H1 (cell line): Measurements from ENCODE around the gene MREG.

Experiments
- ATF2 ChIP-seq: IDR thresholded peaks from 2 replicates; pipeline ENCODE4 v1.6.1; 2012; ENCODE audit warnings: low read length, inconsistent platforms
- ATF3 ChIP-seq: IDR thresholded peaks from 2 replicates; pipeline ENCODE4 v1.6.1; 2011; ENCODE audit warnings: low read depth, mild to moderate bottlenecking, low read length; ENCODE audit not compliant: insufficient read depth
- CHD1 ChIP-seq: IDR thresholded peaks from 2 replicates; pipeline ENCODE4 v1.6.1; 2012; ENCODE audit warnings: low read depth, low read length, improper control_type of control experiment
- CREB1 ChIP-seq: IDR thresholded peaks from 2 replicates; pipeline ENCODE4 v1.6.1; 2012; ENCODE audit warnings: inconsistent platforms
- CTCF ChIP-seq, 3 experiments: IDR thresholded peaks; 1 replicate in 2 of 3; 2 replicates in 1 of 3; pipeline versions ENCODE4 v1.5.1 to v1.6.1; 2011; ENCODE audit warnings: low read length in 3 of 3, mild to moderate bottlenecking in 3 of 3, inconsistent platforms in 2 of 3, low read depth in 1 of 3, moderate library complexity in 1 of 3; ENCODE audit not compliant: insufficient read depth in 1 of 3; ENCODE audit errors: control extremely low read depth in 1 of 3
- EGR1 ChIP-seq: IDR thresholded peaks from 2 replicates; pipeline ENCODE4 v1.6.1; 2011; ENCODE audit warnings: low read depth, low read length, borderline replicate concordance
- EP300 ChIP-seq, 2 experiments: IDR thresholded peaks; 1 replicate in 1 of 2; 2 replicates in 1 of 2; pipeline ENCODE4 v1.6.1; 2011 to 2012; ENCODE audit warnings: low read depth in 2 of 2, low read length in 2 of 2, mild to moderate bottlenecking in 2 of 2, borderline replicate concordance in 1 of 2, inconsistent platforms in 1 of 2, moderate library complexity in 1 of 2
- NANOG ChIP-seq: IDR thresholded peaks from 2 replicates; pipeline ENCODE4 v1.6.1; 2011; ENCODE audit warnings: low read length, low read depth, mild to moderate bottlenecking, inconsistent platforms; ENCODE audit not compliant: insufficient read depth, poor library complexity, severe bottlenecking
- NRF1 ChIP-seq: IDR thresholded peaks from 2 replicates; pipeline ENCODE4 v1.6.1; 2011; ENCODE audit warnings: mild to moderate bottlenecking, low read depth, low read length, improper control_type of control experiment
- POLR2A ChIP-seq, 2 experiments: IDR thresholded peaks; 1 replicate in 1 of 2; 2 replicates in 1 of 2; pipeline ENCODE4 v1.6.1; 2011; ENCODE audit warnings: low read depth in 2 of 2, low read length in 2 of 2, mild to moderate bottlenecking in 2 of 2; ENCODE audit errors: control extremely low read depth in 1 of 2
- RAD21 ChIP-seq, 2 experiments: IDR thresholded peaks in 1 of 2; conservative IDR thresholded peaks in 1 of 2; 2 replicates each; pipeline ENCODE4 v1.6.1; 2011; ENCODE audit warnings: low read depth in 2 of 2, low read length in 2 of 2, improper control_type of control experiment in 1 of 2, inconsistent platforms in 1 of 2, mild to moderate bottlenecking in 1 of 2, moderate library complexity in 1 of 2
- YY1 ChIP-seq: IDR thresholded peaks from 2 replicates; pipeline ENCODE4 v1.6.1; 2011; ENCODE audit warnings: low read depth, mild to moderate bottlenecking, low read length

- TF ChIP-seq CTCF (IDR thresholded peaks at IDR 0.05; ENCODE audit: control extremely low read depth in 1 of 3, insufficient read depth in 1 of 3, low read depth in 1 of 3, low read length in 3 of 3), result peak in 2 of 3 experiments; percentile 67 to 74; a peak in 3 of 4 replicates
- no peak for TF ChIP-seq EGR1
- TF ChIP-seq POLR2A (IDR thresholded peaks at IDR 0.05; ENCODE audit: control extremely low read depth in 1 of 2, low read depth in 2 of 2, low read length in 2 of 2), result no peak
- no peak for TF ChIP-seq ATF2
- no peak for TF ChIP-seq NRF1
- TF ChIP-seq ATF3, result no peak
- no peak for TF ChIP-seq EP300 (IDR thresholded peaks at IDR 0.05; ENCODE audit: borderline replicate concordance in 1 of 2, low read depth in 2 of 2, low read length in 2 of 2)
- no peak for TF ChIP-seq YY1
- TF ChIP-seq NANOG, result no peak
- TF ChIP-seq CREB1, result no peak
- no peak for TF ChIP-seq CHD1
- peak; percentile 55 to 58 for TF ChIP-seq RAD21 (IDR thresholded peaks at IDR 0.05 in 1 of 2, conservative IDR thresholded peaks at IDR 0.05 in 1 of 2; ENCODE audit: low read depth in 2 of 2, low read length in 2 of 2)
Observed at GRCh38 chr2:216023055-216023648, 9.8 kb upstream of the MREG start.
